H1 (cell line): ENCODE data around the gene CYB561. TPM values are rescaled to one million over a fixed set of nuclear protein-coding genes. Genes with fewer than 3 reads are reported as not detected.

Experiments used
- CTCF ChIA-PET: fragments of 300-600 bp; sonication (Branson Sonifier 250); formaldehyde crosslinking; loops from one replicate; lab custom pipeline; 2021; ENCODE audit not compliant: partially characterized antibody; lab: Charles Lee
- POLR2A ChIA-PET: fragments of 300-600 bp; sonication (Branson Sonifier 250); formaldehyde crosslinking; loops from one replicate; lab custom pipeline; 2021; ENCODE audit warnings: inconsistent platforms; ENCODE audit not compliant: partially characterized antibody; lab: Charles Lee
- DNase-seq, 2 experiments: peaks; one replicate each; pipeline versions ENCODE4 v3.0.0 to v3.0.0-alpha.2; 2010 to 2022; ENCODE audit warnings: low spot score in 2 of 2, low read depth in 1 of 2, mixed read lengths in 1 of 2
- FAIRE-seq: peaks from 2 replicates; lab custom pipeline; 2011; peaks lifted over from hg19 to GRCh38; lab: Jason Lieb, UNC
- H2AFZ ChIP-seq: 2 replicates; pipeline ENCODE4 v1.8.1; 2012; ENCODE audit warnings: low read length, inconsistent platforms
- H2AK5ac ChIP-seq: 2 replicates; pipeline ENCODE4 v1.6.1; 2013; ENCODE audit warnings: low read depth, low read length
- H2BK120ac ChIP-seq: replicated peaks from 2 replicates; pipeline ENCODE3; 2013; ENCODE audit warnings: low read depth, low read length, inconsistent platforms
- H2BK12ac ChIP-seq: 2 replicates; pipeline ENCODE4 v1.6.1; 2013; ENCODE audit warnings: low read depth, low read length
- H2BK15ac ChIP-seq: 2 replicates; pipeline ENCODE4 v1.6.1; 2013; ENCODE audit warnings: low read length
- H2BK20ac ChIP-seq: 2 replicates; pipeline ENCODE4 v1.6.1; 2013; ENCODE audit warnings: low read length
- H2BK5ac ChIP-seq: 2 replicates; pipeline ENCODE4 v1.6.1; 2013; ENCODE audit warnings: low read depth, low read length
- H3K14ac ChIP-seq: 2 replicates; pipeline ENCODE4 v1.6.1; 2013; ENCODE audit warnings: inconsistent platforms; ENCODE audit not compliant: insufficient read length
- H3K18ac ChIP-seq: 2 replicates; pipeline ENCODE4 v1.6.1; 2013; ENCODE audit warnings: low read length; ENCODE audit errors: extremely low read depth
- H3K23ac ChIP-seq: 2 replicates; pipeline ENCODE4 v1.6.1; 2013; ENCODE audit warnings: inconsistent platforms; ENCODE audit not compliant: insufficient read length
- H3K23me2 ChIP-seq: 2 replicates; pipeline ENCODE4 v1.6.1; 2013; ENCODE audit warnings: low read depth, low read length
- H3K27ac ChIP-seq: 2 replicates; pipeline ENCODE4 v1.6.1; 2011; ENCODE audit warnings: low read depth, low read length, inconsistent platforms
- H3K27me3 ChIP-seq, 4 experiments: replicated peaks in 1 of 4; 1 replicate in 1 of 4; 2 replicates in 3 of 4; pipeline versions ENCODE4 v1.6.1 to v1.8.1; 2011 to 2013; ENCODE audit warnings: low read length in 3 of 4, mild to moderate bottlenecking in 3 of 4, inconsistent platforms in 2 of 4, mixed read lengths in 2 of 4, moderate library complexity in 1 of 4; ENCODE audit not compliant: control insufficient read depth in 3 of 4, insufficient read depth in 3 of 4; ENCODE audit errors: extremely low read depth in 1 of 4
- H3K36me3 ChIP-seq, 4 experiments: 2 replicates each; pipeline versions ENCODE4 v1.6.1 to v1.8.1; 2011 to 2013; ENCODE audit warnings: mild to moderate bottlenecking in 4 of 4, low read length in 3 of 4, moderate library complexity in 2 of 4, control low read depth in 1 of 4, inconsistent platforms in 1 of 4; ENCODE audit not compliant: insufficient read depth in 4 of 4, control insufficient read depth in 2 of 4
- H3K4ac ChIP-seq: replicated peaks from 2 replicates; pipeline ENCODE3; 2013; ENCODE audit warnings: low read length, low read depth, mixed read lengths, inconsistent platforms; ENCODE audit not compliant: insufficient read length
- H3K4me1 ChIP-seq, 4 experiments: replicated peaks in 1 of 4; 1 replicate in 1 of 4; 2 replicates in 3 of 4; pipeline versions ENCODE4 v1.6.1 to v1.8.1; 2011 to 2013; ENCODE audit warnings: low read length in 3 of 4, inconsistent platforms in 2 of 4, mixed read lengths in 1 of 4; ENCODE audit not compliant: insufficient read depth in 4 of 4, control insufficient read depth in 3 of 4
- H3K4me2 ChIP-seq, 2 experiments: 2 replicates each; pipeline versions ENCODE4 v1.6.1 to v1.8.1; 2011 to 2013; ENCODE audit warnings: low read depth in 2 of 2, low read length in 2 of 2, control low read depth in 1 of 2, inconsistent platforms in 1 of 2, mild to moderate bottlenecking in 1 of 2; ENCODE audit not compliant: insufficient read depth in 1 of 2
- H3K4me3 ChIP-seq, 4 experiments: fragments of 200-600, 300-600 bp in 1 of 4; sonication (generic), shearing (Covaris generic), sonication (Bioruptor Twin) in 1 of 4; 2 replicates each; pipeline versions ENCODE4 v1.5.1 to v1.8.1; 2011 to 2016; ENCODE audit warnings: low read length in 4 of 4, low read depth in 3 of 4, control low read depth in 2 of 4, inconsistent platforms in 2 of 4, mild to moderate bottlenecking in 2 of 4, mixed read lengths in 1 of 4, moderate library complexity in 1 of 4; ENCODE audit not compliant: insufficient read depth in 2 of 4; ENCODE audit errors: extremely low read depth in 1 of 4
- H3K56ac ChIP-seq: replicated peaks from 2 replicates; pipeline ENCODE3; 2013; ENCODE audit warnings: low read depth, mild to moderate bottlenecking, mixed read lengths, low read length, inconsistent platforms; ENCODE audit not compliant: insufficient read length
- H3K79me1 ChIP-seq: 2 replicates; pipeline ENCODE4 v1.6.1; 2013; ENCODE audit warnings: low read depth, low read length, control low read depth
- H3K79me2 ChIP-seq, 2 experiments: 2 replicates each; pipeline versions ENCODE4 v1.6.1 to v1.8.1; 2012 to 2013; ENCODE audit warnings: low read length in 2 of 2, mild to moderate bottlenecking in 2 of 2, inconsistent platforms in 1 of 2; ENCODE audit not compliant: insufficient read depth in 2 of 2, control insufficient read depth in 1 of 2
- H3K9ac ChIP-seq, 4 experiments: replicated peaks in 1 of 4; 1 replicate in 1 of 4; 2 replicates in 3 of 4; pipeline versions ENCODE4 v1.6.1 to v1.8.1; 2011 to 2013; ENCODE audit warnings: low read depth in 3 of 4, low read length in 3 of 4, control low read depth in 2 of 4, mild to moderate bottlenecking in 2 of 4, moderate library complexity in 2 of 4, inconsistent platforms in 1 of 4; ENCODE audit errors: extremely low read depth in 1 of 4
- H3K9me3 ChIP-seq, 2 experiments: 2 replicates each; pipeline versions ENCODE4 v1.6.1 to v1.8.1; 2012 to 2013; ENCODE audit warnings: mild to moderate bottlenecking in 2 of 2, moderate library complexity in 2 of 2, control low read depth in 1 of 2, inconsistent platforms in 1 of 2, low read depth in 1 of 2, low read length in 1 of 2, mixed read lengths in 1 of 2; ENCODE audit not compliant: insufficient read depth in 2 of 2
- H4K20me1 ChIP-seq, 2 experiments: replicated peaks in 1 of 2; 2 replicates each; pipeline versions ENCODE3 to v1.8.1; 2011 to 2013; ENCODE audit warnings: inconsistent platforms in 2 of 2, low read length in 2 of 2, mild to moderate bottlenecking in 1 of 2; ENCODE audit not compliant: insufficient read depth in 2 of 2, control insufficient read depth in 1 of 2
- H4K5ac ChIP-seq: 2 replicates; pipeline ENCODE4 v1.6.1; 2013; ENCODE audit warnings: low read length, low read depth, mixed read lengths, inconsistent platforms; ENCODE audit not compliant: insufficient read length
- H4K8ac ChIP-seq: 2 replicates; pipeline ENCODE4 v1.8.0; 2013; ENCODE audit warnings: mild to moderate bottlenecking, moderate library complexity, low read length, inconsistent platforms; ENCODE audit not compliant: insufficient read depth; ENCODE audit errors: extremely low read depth
- H4K91ac ChIP-seq: replicated peaks from 2 replicates; pipeline ENCODE3; 2013; ENCODE audit warnings: low read length, mixed read lengths, inconsistent platforms; ENCODE audit not compliant: insufficient read length
- CBX5 ChIP-seq: fragments of 300-800, 300-1000 bp; sonication (generic); IDR thresholded peaks from 2 replicates; pipeline ENCODE4 v1.7.1; 2016; ENCODE audit warnings: antibody characterized with exemption, low read length, low read depth
- CBX8 ChIP-seq: fragments of 300-800, 300-1000 bp; sonication (generic); IDR thresholded peaks from 2 replicates; pipeline ENCODE4 v1.7.1; 2016; ENCODE audit warnings: low read depth, low read length, borderline replicate concordance
- CEBPB ChIP-seq: IDR thresholded peaks from 2 replicates; pipeline ENCODE4 v1.6.1; 2012; ENCODE audit warnings: low read depth, low read length
- CREB1 ChIP-seq: IDR thresholded peaks from 2 replicates; pipeline ENCODE4 v1.6.1; 2012; ENCODE audit warnings: inconsistent platforms
- JUN ChIP-seq: IDR thresholded peaks from 2 replicates; pipeline ENCODE4 v1.6.1; 2011; ENCODE audit warnings: low read depth, mild to moderate bottlenecking, improper control_type of control experiment, low read length
- RNF2 ChIP-seq: fragments of 200-900, 300-1000 bp; sonication (generic); IDR thresholded peaks from 2 replicates; pipeline ENCODE4 v1.7.1; 2016; ENCODE audit warnings: borderline replicate concordance, low read depth, mild to moderate bottlenecking, antibody characterized with exemption, low read length; ENCODE audit not compliant: poor library complexity, severe bottlenecking; ENCODE audit errors: missing control alignments
- SP1 ChIP-seq: IDR thresholded peaks from 2 replicates; pipeline ENCODE4 v1.6.1; 2011; ENCODE audit warnings: low read depth, low read length
- WGBS, 2 experiments: shearing (Covaris generic) in 1 of 2; methylation state at CpG; one replicate each; pipeline versions ENCODE4 v1.1.6 to v1.1.7; 2013 to 2015; ENCODE audit warnings: low lambda C conversion rate in 2 of 2, mixed read lengths in 2 of 2, inconsistent platforms in 1 of 2, low coverage in 1 of 2, missing lambda C conversion rate in 1 of 2; ENCODE audit not compliant: insufficient replicate concordance in 2 of 2, insufficient coverage in 1 of 2, insufficient read length in 1 of 2; ENCODE audit errors: extremely low coverage in 1 of 2, missing lambda C conversion rate in 1 of 2; 5-methylcytosine and 5-hydroxymethylcytosine counted together
- polyA plus RNA-seq, 7 experiments: library from polyadenylated mRNA; depleted of rRNA in 3 of 7; stranded (reverse) in 5 of 7; unstranded in 2 of 7; fragments of >200 nt in 5 of 7; fragments of 200-250 nt in 2 of 7; gene quantifications; 1 replicate in 5 of 7; 2 replicates in 1 of 7; 4 replicates in 1 of 7; pipeline versions ENCODE4 v1.2.1 to v1.2.3, GENCODE V29; 2011 to 2013; ENCODE audit warnings: missing spikeins in 2 of 7, mixed read lengths in 2 of 7
- total RNA-seq: library from RNA; stranded (reverse); fragmentation: NEBNext Ultra II Directional; extraction: Animal tissue kit (Norgen Biotek cat#: 25700); gene quantifications from 2 replicates; pipeline ENCODE4 v1.2.1, GENCODE V29; 2021
- TF ChIP-seq, protein P1 (sequence below): IDR thresholded peaks from 2 replicates; pipeline ENCODE4 v1.6.1; 2011; ENCODE audit warnings: low read depth, mild to moderate bottlenecking, low read length; ENCODE audit not compliant: insufficient read depth
- TF ChIP-seq, protein P2 (sequence below): IDR thresholded peaks from 2 replicates; pipeline ENCODE4 v1.6.1; 2012; ENCODE audit warnings: inconsistent platforms

CYB561 gene
- total and polyA plus RNA-seq, 2 of the 8 experiments (the other 6 are each of a cell fraction or from before 2014, with no cell fraction given) = 19.7 to 23.4 TPM

DNA sequence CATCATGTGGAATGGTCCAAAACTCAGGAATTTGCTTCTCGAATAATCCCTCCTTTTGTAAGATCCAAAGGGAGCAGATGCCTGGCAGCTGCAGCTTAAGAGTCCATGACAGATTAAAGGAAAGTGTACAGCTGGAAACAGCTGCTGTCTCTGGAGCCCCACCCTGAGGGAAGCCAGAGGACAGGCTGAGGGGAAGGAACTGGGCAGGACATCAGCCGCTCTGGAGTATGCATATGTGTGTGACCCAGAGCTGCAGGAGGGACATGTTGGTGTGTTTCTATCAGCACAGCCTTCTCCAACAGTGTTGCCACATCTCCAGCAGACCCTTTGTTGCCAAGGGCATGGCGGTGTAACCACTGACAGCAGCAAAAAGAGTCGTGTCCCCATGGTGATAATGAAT, 46.2 kb downstream of the CYB561 start:
- CTCF ChIA-PET = no interaction called here
- Histone ChIP-seq H4K5ac (no peak overlapping the region), H2BK120ac (no peak overlapping the region), H3K4me1 (peaks cover 0 to 3% (median 1%) of the 10 kb centered on the region in 4 experiments; a peak in 1 of 7 replicates), H3K79me2 (no peaks in the 10 kb centered on the region), H2AFZ (no peak overlapping the region), H2BK20ac (no peak overlapping the region), H2AK5ac (no peak overlapping the region), H3K9ac (no peak overlapping the region), H4K20me1 (no peaks in the 10 kb centered on the region), H4K8ac (no peak overlapping the region), H3K14ac (no peak overlapping the region), H3K27me3 (peaks cover 0 to 1% (median 0%) of the 10 kb centered on the region in 4 experiments; a peak in 1 of 7 replicates), H3K79me1 (no peaks in the 10 kb centered on the region), H3K4ac (no peak overlapping the region), H3K27ac (no peak overlapping the region), H2BK12ac (no peak overlapping the region), H4K91ac (no peak overlapping the region), H3K4me2 (no peak overlapping the region), H2BK5ac (no peak overlapping the region), H3K18ac (no peak overlapping the region), H3K23me2 (no peaks in the 10 kb centered on the region), H3K23ac (no peak overlapping the region), H3K36me3 (no peaks in the 10 kb centered on the region), H3K9me3 (no peaks in the 10 kb centered on the region), H2BK15ac (no peak overlapping the region), H3K4me3 (no peak overlapping the region), H3K56ac (no peak overlapping the region)
- WGBS, 2 experiments = 91% methylated on average over 4 of the region's 4 CpGs; no CpG with 5 or more reads in 1 of the 2 experiments
- POLR2A ChIA-PET = no interaction called here
- DNase-seq = no peak
- no peak for FAIRE-seq
- no peak for TF ChIP-seq CEBPB
- TF ChIP-seq, protein P1, sequence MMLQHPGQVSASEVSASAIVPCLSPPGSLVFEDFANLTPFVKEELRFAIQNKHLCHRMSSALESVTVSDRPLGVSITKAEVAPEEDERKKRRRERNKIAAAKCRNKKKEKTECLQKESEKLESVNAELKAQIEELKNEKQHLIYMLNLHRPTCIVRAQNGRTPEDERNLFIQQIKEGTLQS = no peak
- TF ChIP-seq, protein P2, sequence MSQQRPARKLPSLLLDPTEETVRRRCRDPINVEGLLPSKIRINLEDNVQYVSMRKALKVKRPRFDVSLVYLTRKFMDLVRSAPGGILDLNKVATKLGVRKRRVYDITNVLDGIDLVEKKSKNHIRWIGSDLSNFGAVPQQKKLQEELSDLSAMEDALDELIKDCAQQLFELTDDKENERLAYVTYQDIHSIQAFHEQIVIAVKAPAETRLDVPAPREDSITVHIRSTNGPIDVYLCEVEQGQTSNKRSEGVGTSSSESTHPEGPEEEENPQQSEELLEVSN = no peak
- TF ChIP-seq CREB1 = no peak
- TF ChIP-seq JUN = no peak
- no peak for TF ChIP-seq CBX5
- TF ChIP-seq SP1 = no peak
- no peak for TF ChIP-seq RNF2
- no peak for TF ChIP-seq CBX8
